ENCODE results near the gene FARS2. TPM values are rescaled to one million over a fixed set of nuclear protein-coding genes. Genes with fewer than 3 reads are reported as not detected.

Gene FARS2
- total and polyA plus RNA-seq, 8 donors: 15.1 to 20.3 (median 17.9) TPM

DNA sequence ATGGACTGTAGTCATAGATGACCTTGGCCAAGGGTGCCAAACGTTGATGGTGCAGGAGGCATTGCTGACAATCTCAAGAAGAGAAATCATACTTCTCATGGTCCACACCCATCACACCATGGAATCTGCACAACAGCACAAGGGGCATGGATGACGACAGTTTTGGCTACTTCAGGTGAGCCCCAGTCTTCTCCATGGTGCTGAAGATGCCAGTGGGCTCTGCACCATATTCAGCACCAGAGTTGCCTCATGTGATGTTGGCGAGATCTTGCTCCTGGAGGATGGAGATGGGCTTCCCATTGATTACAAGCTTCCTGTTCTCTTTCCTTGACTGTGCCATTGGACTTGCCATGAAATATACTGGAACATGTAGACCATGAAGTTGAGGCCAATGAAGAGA is 556.6 kb downstream of the FARS2 start:
- H3K36me3 ChIP-seq: no peaks in the 10 kb centered on the region
- ATAC-seq: no peak
- no peak overlapping the region for H3K27ac ChIP-seq
- no peak for DNase-seq
- no peaks in the 10 kb centered on the region for H3K9me3 ChIP-seq
- intact Hi-C loops (cut with DNase I): no loop called here
- H3K4me1 ChIP-seq: no peaks in the 10 kb centered on the region
- no peaks in the 10 kb centered on the region for H3K27me3 ChIP-seq
- no peak overlapping the region for H3K4me3 ChIP-seq
- TF ChIP-seq, protein P1, sequence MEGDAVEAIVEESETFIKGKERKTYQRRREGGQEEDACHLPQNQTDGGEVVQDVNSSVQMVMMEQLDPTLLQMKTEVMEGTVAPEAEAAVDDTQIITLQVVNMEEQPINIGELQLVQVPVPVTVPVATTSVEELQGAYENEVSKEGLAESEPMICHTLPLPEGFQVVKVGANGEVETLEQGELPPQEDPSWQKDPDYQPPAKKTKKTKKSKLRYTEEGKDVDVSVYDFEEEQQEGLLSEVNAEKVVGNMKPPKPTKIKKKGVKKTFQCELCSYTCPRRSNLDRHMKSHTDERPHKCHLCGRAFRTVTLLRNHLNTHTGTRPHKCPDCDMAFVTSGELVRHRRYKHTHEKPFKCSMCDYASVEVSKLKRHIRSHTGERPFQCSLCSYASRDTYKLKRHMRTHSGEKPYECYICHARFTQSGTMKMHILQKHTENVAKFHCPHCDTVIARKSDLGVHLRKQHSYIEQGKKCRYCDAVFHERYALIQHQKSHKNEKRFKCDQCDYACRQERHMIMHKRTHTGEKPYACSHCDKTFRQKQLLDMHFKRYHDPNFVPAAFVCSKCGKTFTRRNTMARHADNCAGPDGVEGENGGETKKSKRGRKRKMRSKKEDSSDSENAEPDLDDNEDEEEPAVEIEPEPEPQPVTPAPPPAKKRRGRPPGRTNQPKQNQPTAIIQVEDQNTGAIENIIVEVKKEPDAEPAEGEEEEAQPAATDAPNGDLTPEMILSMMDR (IDR thresholded peaks at IDR 0.05): no peak

DNA sequence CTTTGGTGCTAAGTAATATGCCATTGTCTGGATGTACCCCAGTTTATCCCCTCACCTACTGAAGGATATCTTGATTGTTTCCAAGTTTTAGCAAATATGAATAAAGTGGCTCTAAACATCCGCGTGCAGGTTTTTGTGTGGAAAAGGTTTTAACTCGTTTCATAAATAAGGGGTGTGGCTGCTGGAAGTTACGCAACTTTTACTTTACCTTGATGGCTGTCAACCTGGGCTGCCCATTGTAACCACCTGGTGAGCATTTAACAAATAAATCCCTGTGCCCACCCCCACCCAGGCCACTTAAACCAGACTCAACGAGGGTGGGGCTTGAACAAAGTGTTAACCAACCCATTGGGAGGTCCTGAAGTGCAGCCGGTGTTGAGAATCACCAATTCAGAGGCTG is 557.6 kb downstream of the FARS2 start:
- Histone ChIP-seq H3K9me3 (no peaks in the 10 kb centered on the region), H3K4me1 (no peaks in the 10 kb centered on the region), H3K4me3 (no peak overlapping the region), H3K27me3 (no peaks in the 10 kb centered on the region), H3K36me3 (no peaks in the 10 kb centered on the region), H3K27ac (no peak overlapping the region)
- DNase-seq: no peak
- TF ChIP-seq, protein P1 (IDR thresholded peaks at IDR 0.05): no peak
- intact Hi-C loops (cut with DNase I): no loop called here
- no peak for ATAC-seq

Other genes with a start within 250 kb of the FARS2 start
- under 1 TPM; 0.17 to 0.26 TPM for gene PPP1R3G, start 176.2 kb upstream of the FARS2 start, total RNA-seq
- 1 to 10 TPM in 4 of 6 donors, under 1 TPM in 2; 0.96 to 1.4 (median 1.1) TPM for gene PPP1R3G, start 176.2 kb upstream of the FARS2 start, polyA plus RNA-seq (ENCODE audit: insufficient read length in 6 of 6)
- gene LYRM4, start 563 bp upstream of the FARS2 start, total RNA-seq: 10 to 100 TPM; 25.2 to 25.3 TPM
- gene LYRM4, start 563 bp upstream of the FARS2 start, polyA plus RNA-seq (ENCODE audit: insufficient read length in 6 of 6): 10 to 100 TPM; 40.9 to 47.4 (median 43.1) TPM